Liver (tissue), 9 donors: ENCODE measurements around the gene LSR. TPM values are rescaled to one million over a fixed set of nuclear protein-coding genes. Genes with fewer than 3 reads are reported as not detected.

Experiments used
- DNase-seq: peaks from one replicate; pipeline ENCODE4 v3.0.0-alpha.2; 2017; ENCODE audit warnings: low spot score
- H3K27ac ChIP-seq, 2 donors: one replicate each; pipeline ENCODE4 v1.7.0; 2013; ENCODE audit warnings: inconsistent platforms in 2 of 2, low read length in 2 of 2, control low read depth in 1 of 2, low read depth in 1 of 2, mild to moderate bottlenecking in 1 of 2
- H3K27me3 ChIP-seq, 4 donors: one replicate each; pipeline versions ENCODE4 v1.6.1 to v1.7.0; 2013; ENCODE audit warnings: low read length in 3 of 4, inconsistent platforms in 1 of 4, mild to moderate bottlenecking in 1 of 4, moderate library complexity in 1 of 4; ENCODE audit not compliant: control insufficient read depth in 4 of 4, insufficient read depth in 4 of 4
- H3K36me3 ChIP-seq, 4 donors: one replicate each; pipeline versions ENCODE4 v1.6.1 to v1.7.0; 2013; ENCODE audit warnings: low read length in 3 of 4, mild to moderate bottlenecking in 3 of 4, low read depth in 1 of 4, moderate library complexity in 1 of 4; ENCODE audit not compliant: control insufficient read depth in 4 of 4, insufficient read depth in 3 of 4
- H3K4me1 ChIP-seq, 4 donors: one replicate each; pipeline versions ENCODE4 v1.6.1 to v1.7.0; 2013; ENCODE audit warnings: low read length in 3 of 4, mild to moderate bottlenecking in 3 of 4, moderate library complexity in 1 of 4; ENCODE audit not compliant: control insufficient read depth in 4 of 4, insufficient read depth in 4 of 4
- H3K4me3 ChIP-seq, 3 donors: one replicate each; pipeline versions ENCODE4 v1.6.1 to v1.7.0; 2013; ENCODE audit warnings: low read length in 3 of 3, control low read depth in 1 of 3, low read depth in 1 of 3, mild to moderate bottlenecking in 1 of 3
- H3K9ac ChIP-seq, 2 donors: one replicate each; pipeline ENCODE4 v1.7.0; 2013; ENCODE audit warnings: low read length in 2 of 2, mild to moderate bottlenecking in 2 of 2, moderate library complexity in 2 of 2, control low read depth in 1 of 2, low read depth in 1 of 2
- H3K9me3 ChIP-seq, 4 donors: one replicate each; pipeline versions ENCODE4 v1.6.1 to v1.7.0; 2013; ENCODE audit warnings: low read length in 3 of 4; ENCODE audit not compliant: control insufficient read depth in 4 of 4
- ATF3 ChIP-seq: IDR thresholded peaks from 2 replicates; pipeline ENCODE4 v1.6.1; 2016; ENCODE audit warnings: antibody characterized with exemption
- CTCF ChIP-seq: fragments of 150-350 bp; IDR thresholded peaks from 2 replicates; pipeline ENCODE4 v1.5.1; 2017; ENCODE audit warnings: improper control_type of control experiment, low read depth, low read length; ENCODE audit not compliant: missing input control
- EGR1 ChIP-seq, 2 donors: IDR thresholded peaks; 2 replicates each; pipeline ENCODE4 v1.6.1; 2016 to 2018; ENCODE audit warnings: antibody characterized with exemption in 2 of 2, low read depth in 2 of 2
- FOXA1 ChIP-seq: IDR thresholded peaks from 2 replicates; pipeline ENCODE4 v1.6.1; 2016; ENCODE audit warnings: antibody characterized with exemption
- FOXA2 ChIP-seq: IDR thresholded peaks from 2 replicates; pipeline ENCODE4 v1.6.1; 2016; ENCODE audit warnings: antibody characterized with exemption
- GABPA ChIP-seq, 2 donors: IDR thresholded peaks in 1 of 2; conservative IDR thresholded peaks in 1 of 2; 2 replicates each; pipeline ENCODE4 v1.6.1; 2016; ENCODE audit warnings: antibody characterized with exemption in 2 of 2, mild to moderate bottlenecking in 1 of 2, moderate library complexity in 1 of 2
- HNF4A ChIP-seq, 2 donors: conservative IDR thresholded peaks; 2 replicates each; pipeline ENCODE4 v1.6.1; 2016; ENCODE audit warnings: antibody characterized with exemption in 2 of 2, mild to moderate bottlenecking in 2 of 2
- HNF4G ChIP-seq: IDR thresholded peaks from 2 replicates; pipeline ENCODE4 v1.6.1; 2016; ENCODE audit warnings: antibody characterized with exemption
- JUND ChIP-seq, 2 donors: IDR thresholded peaks; 2 replicates each; pipeline ENCODE4 v1.6.1; 2016; ENCODE audit warnings: antibody characterized with exemption in 2 of 2
- MAX ChIP-seq: IDR thresholded peaks from 2 replicates; pipeline ENCODE4 v1.6.1; 2016; ENCODE audit warnings: antibody characterized with exemption
- RAD21 ChIP-seq, 2 donors: IDR thresholded peaks; 2 replicates each; pipeline ENCODE4 v1.6.1; 2016; ENCODE audit warnings: antibody characterized with exemption in 2 of 2, mild to moderate bottlenecking in 2 of 2
- REST ChIP-seq: IDR thresholded peaks from 2 replicates; pipeline ENCODE4 v1.6.1; 2016; ENCODE audit warnings: antibody characterized with exemption, mild to moderate bottlenecking
- RXRA ChIP-seq, 2 donors: IDR thresholded peaks; 2 replicates each; pipeline ENCODE4 v1.6.1; 2017 to 2018; ENCODE audit warnings: antibody characterized with exemption in 2 of 2, mild to moderate bottlenecking in 1 of 2
- SP1 ChIP-seq: IDR thresholded peaks from 2 replicates; pipeline ENCODE4 v1.6.1; 2018; ENCODE audit warnings: antibody characterized with exemption, mild to moderate bottlenecking
- TAF1 ChIP-seq: conservative IDR thresholded peaks from 2 replicates; pipeline ENCODE4 v1.6.1; 2016; ENCODE audit warnings: antibody characterized with exemption, mild to moderate bottlenecking
- YY1 ChIP-seq: IDR thresholded peaks from 2 replicates; pipeline ENCODE4 v1.6.1; 2016; ENCODE audit warnings: antibody characterized with exemption, mild to moderate bottlenecking
- ZBTB33 ChIP-seq: IDR thresholded peaks from 2 replicates; pipeline ENCODE4 v1.6.1; 2016; ENCODE audit warnings: antibody characterized with exemption
- WGBS: extraction: QIAGEN DNeasy Blood & Tissue Kit; methylation state at CpG from one replicate; pipeline ENCODE4 v1.1.7; 2013; 5-methylcytosine and 5-hydroxymethylcytosine counted together
- polyA plus RNA-seq, 2 donors: library from polyadenylated mRNA; stranded (reverse) in 1 of 2; unstranded in 1 of 2; fragments of 200-250 nt in 1 of 2; fragments of >200 nt in 1 of 2; fragmentation: Nextera tagmentation in 1 of 2; extraction: Ambion mirVana in 1 of 2; gene quantifications; one replicate each; pipeline versions ENCODE4 v1.2.1 to v1.2.3, GENCODE V29; 2013 to 2015
- total RNA-seq, 2 donors: library from RNA; depleted of rRNA; stranded (reverse); fragments of >200 nt; gene quantifications; one replicate each; pipeline ENCODE4 v1.2.3, GENCODE V29; 2014
- donor health status: healthy.
- donor health status: healthy.
- donor health status: healthy.
- donor health status: healthy.
- donor health status: healthy.

LSR gene
- total and polyA plus RNA-seq, 4 donors = 33.7 to 150 (median 48.0) TPM

- no peaks in the 10 kb centered on the region for H3K4me1 ChIP-seq
- H3K9me3 ChIP-seq = no peaks in the 10 kb centered on the region
- H3K4me3 ChIP-seq = no peak overlapping the region
- no peak overlapping the region for H3K9ac ChIP-seq
- no peak for DNase-seq
- TF ChIP-seq RAD21 (IDR thresholded peaks at IDR 0.05) = no peak
- TF ChIP-seq SP1 = no peak
- no peak for TF ChIP-seq ZBTB33
- no peak for TF ChIP-seq HNF4G
- no peak for TF ChIP-seq REST
- TF ChIP-seq TAF1 = no peak
- TF ChIP-seq HNF4A (conservative IDR thresholded peaks at IDR 0.05) = no peak
- no peak for TF ChIP-seq EGR1 (IDR thresholded peaks at IDR 0.05; ENCODE audit: low read depth in 2 of 2)
- no peak for TF ChIP-seq YY1
- no peak for TF ChIP-seq ATF3
- no peak for TF ChIP-seq FOXA1
- TF ChIP-seq MAX = no peak
- TF ChIP-seq JUND (IDR thresholded peaks at IDR 0.05) = no peak
- no peak for TF ChIP-seq RXRA (IDR thresholded peaks at IDR 0.05)
- no peak for TF ChIP-seq FOXA2
- H3K27ac ChIP-seq = no peak overlapping the region
- H3K36me3 ChIP-seq = no peaks in the 10 kb centered on the region
- 89% methylated on average over 1 of the region's 1 CpG for WGBS
- H3K27me3 ChIP-seq = no peaks in the 10 kb centered on the region
Observed at GRCh38 chr19:35241417-35241816, 7.4 kb upstream of the LSR start.

GRCh38 chr19:35246466-35247092 lies 2.2 kb upstream of the LSR start:
- Histone ChIP-seq H3K9ac (no peak overlapping the region), H3K9me3 (no peaks in the 10 kb centered on the region), H3K4me1 (peaks cover 2 to 35% (median 21%) of the 10 kb centered on the region in 4 donors), H3K4me3 (no peak overlapping the region), H3K27me3 (no peaks in the 10 kb centered on the region), H3K27ac (no peak overlapping the region), H3K36me3 (peaks cover 0 to 4% (median under 1%) of the 10 kb centered on the region in 4 donors)
- TF ChIP-seq RXRA (IDR thresholded peaks at IDR 0.05) (no peak), ATF3 (no peak), YY1 (no peak), ZBTB33 (no peak), TAF1 (no peak), FOXA1 (no peak), CTCF (no peak), GABPA (IDR thresholded peaks at IDR 0.05 in 1 of 2, conservative IDR thresholded peaks at IDR 0.05 in 1 of 2) (no peak), HNF4A (conservative IDR thresholded peaks at IDR 0.05) (no peak), RAD21 (IDR thresholded peaks at IDR 0.05) (no peak)
- WGBS = 81% methylated on average over 4 of the region's 4 CpGs
- DNase-seq = no peak
